Measurements from ENCODE around the gene PLOD1.

The PLOD1 gene

DNA sequence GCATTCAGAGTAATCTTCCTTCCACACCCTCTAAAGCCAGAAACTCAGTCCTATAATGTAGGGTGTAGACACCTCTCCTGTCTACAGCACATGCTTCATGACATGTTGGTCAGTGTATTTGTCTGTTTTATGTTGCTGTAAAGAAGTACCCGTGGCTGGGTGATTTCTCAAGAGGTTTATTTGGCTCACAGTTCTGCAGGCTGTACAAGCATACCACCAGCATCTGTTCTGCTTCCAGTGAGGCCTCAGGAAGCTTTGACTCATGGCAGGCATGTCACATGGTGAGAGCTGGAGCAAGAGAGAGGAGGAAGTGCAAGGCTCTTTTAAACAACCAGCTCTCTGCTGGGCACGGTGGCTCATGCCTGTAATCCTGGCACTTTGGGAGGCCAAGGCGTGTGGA, 12.1 kb downstream of the PLOD1 start:
- no peak for DNase-seq (ENCODE audit: low read depth, low spot score)
- H3K4me3 ChIP-seq (ENCODE audit: low read depth, low read length), result no peak overlapping the region
- TF ChIP-seq, protein P1, sequence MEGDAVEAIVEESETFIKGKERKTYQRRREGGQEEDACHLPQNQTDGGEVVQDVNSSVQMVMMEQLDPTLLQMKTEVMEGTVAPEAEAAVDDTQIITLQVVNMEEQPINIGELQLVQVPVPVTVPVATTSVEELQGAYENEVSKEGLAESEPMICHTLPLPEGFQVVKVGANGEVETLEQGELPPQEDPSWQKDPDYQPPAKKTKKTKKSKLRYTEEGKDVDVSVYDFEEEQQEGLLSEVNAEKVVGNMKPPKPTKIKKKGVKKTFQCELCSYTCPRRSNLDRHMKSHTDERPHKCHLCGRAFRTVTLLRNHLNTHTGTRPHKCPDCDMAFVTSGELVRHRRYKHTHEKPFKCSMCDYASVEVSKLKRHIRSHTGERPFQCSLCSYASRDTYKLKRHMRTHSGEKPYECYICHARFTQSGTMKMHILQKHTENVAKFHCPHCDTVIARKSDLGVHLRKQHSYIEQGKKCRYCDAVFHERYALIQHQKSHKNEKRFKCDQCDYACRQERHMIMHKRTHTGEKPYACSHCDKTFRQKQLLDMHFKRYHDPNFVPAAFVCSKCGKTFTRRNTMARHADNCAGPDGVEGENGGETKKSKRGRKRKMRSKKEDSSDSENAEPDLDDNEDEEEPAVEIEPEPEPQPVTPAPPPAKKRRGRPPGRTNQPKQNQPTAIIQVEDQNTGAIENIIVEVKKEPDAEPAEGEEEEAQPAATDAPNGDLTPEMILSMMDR (IDR thresholded peaks at IDR 0.05; ENCODE audit: insufficient read depth, low read length, missing control alignments), result no peak
- ChIA-PET POLR2A (interaction anchor here (0.7 to 1.0 kb wide), 2 partner anchors 12 to 28 kb away, joined by 3 to 4 read pairs; partner anchors contain the start of gene PLOD1), CTCF (interaction anchor here (0.7 kb wide), 1 partner anchor 10 kb away, joined by 3 read pairs; no protein-coding TSS in a partner anchor)

DNA sequence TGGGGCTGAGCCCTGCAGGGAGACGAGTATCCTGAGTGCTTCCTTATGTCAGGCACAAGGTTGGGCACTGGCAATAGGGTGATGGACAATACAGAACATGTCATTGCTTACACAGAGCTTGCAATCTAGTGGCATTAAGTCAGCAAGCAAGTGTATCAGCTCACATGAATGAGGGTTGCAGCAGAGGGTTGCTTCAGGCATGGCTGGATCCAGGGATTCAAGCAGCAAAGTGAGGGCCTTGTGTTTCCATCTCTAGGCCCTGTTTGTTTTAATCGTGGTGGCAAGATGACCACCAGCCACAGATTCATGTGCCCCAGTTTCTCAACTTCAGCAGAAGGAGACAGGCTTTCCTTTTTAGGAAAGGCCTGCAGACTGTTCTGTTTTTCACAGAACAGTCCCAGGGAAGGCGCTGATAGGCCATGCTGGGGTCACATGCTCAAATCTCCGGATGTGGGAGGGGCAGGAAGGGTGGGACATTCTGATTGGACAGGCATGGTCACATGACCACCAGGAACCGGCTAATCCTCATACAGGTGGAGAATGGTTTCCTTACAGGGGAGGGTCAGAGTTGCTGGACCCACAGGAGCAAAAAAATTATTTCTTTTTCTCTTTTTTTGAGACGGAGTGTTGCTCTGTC, 14.4 kb downstream of the PLOD1 start:
- ChIA-PET POLR2A (interaction anchor here (1.1 kb wide), 1 partner anchor 12 kb away, joined by 3 read pairs; no protein-coding TSS in a partner anchor), CTCF (no interaction called here)
- DNase-seq (ENCODE audit: low read depth, low spot score), result no peak
- no peak overlapping the region for H3K4me3 ChIP-seq (ENCODE audit: low read depth, low read length)
- TF ChIP-seq, protein P1 (IDR thresholded peaks at IDR 0.05; ENCODE audit: insufficient read depth, low read length, missing control alignments), result no peak

DNA sequence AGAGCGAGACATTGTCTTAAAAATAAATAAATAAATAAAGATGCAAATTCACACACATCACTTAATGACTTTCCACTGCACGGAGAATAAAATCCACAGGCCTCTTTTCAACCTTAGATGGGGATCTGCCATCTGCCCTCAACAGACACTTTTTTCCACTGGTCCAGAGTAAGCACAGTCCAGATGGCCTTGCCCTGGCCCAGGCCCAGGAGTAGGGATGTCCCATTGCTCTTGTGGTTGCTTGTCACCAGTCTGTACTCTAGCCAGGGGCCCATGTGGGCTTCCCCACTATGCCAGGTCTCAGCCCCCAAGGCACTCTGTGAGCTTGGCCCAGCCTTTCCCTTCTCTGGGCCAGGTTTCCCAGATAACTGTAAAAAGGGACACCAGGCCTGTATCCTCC, 17.4 kb downstream of the PLOD1 start:
- TF ChIP-seq, protein P1 (IDR thresholded peaks at IDR 0.05; ENCODE audit: insufficient read depth, low read length, missing control alignments), result no peak
- DNase-seq (ENCODE audit: low read depth, low spot score), result no peak
- no peak overlapping the region for H3K4me3 ChIP-seq (ENCODE audit: low read depth, low read length)
- ChIA-PET POLR2A (interaction anchor here (0.7 kb wide), 1 partner anchor 11 kb away, joined by 3 read pairs; no protein-coding TSS in a partner anchor), CTCF (no interaction called here)

DNA sequence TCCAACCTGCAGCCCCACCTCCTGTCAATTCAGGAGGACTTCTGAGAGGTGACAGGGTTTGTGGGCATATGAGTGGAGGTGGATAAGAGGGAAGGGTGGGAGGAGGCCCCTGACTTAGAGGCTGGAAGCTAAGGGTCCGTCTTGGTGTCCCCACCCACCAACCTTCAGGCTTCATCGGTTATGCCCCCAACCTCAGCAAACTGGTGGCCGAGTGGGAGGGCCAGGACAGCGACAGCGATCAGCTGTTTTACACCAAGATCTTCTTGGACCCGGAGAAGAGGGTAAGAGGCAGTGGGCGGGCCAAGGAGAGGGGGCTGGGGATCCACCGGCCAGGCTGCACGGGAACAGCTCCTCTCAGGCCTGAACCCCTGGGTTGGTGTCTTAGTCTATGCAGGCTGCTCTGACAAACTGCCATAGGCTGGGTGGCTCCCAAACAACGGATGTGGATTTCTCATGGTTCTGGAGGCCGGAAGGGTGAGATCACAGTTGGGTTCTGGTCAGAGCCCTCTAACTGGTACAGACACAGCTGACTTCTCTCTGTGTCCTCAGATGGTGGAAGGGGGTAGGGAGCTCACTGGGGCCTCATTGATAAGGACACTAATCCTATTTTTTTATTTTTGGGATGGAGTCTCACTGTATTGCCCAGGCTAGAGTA, 18.1 kb downstream of the PLOD1 start:
- CTCF ChIA-PET, result no interaction called here
- TF ChIP-seq, protein P1 (IDR thresholded peaks at IDR 0.05; ENCODE audit: insufficient read depth, low read length, missing control alignments), result no peak
- DNase-seq (ENCODE audit: low read depth, low spot score), result no peak
- no peak overlapping the region for H3K4me3 ChIP-seq (ENCODE audit: low read depth, low read length)
- POLR2A ChIA-PET, result no interaction called here

DNA sequence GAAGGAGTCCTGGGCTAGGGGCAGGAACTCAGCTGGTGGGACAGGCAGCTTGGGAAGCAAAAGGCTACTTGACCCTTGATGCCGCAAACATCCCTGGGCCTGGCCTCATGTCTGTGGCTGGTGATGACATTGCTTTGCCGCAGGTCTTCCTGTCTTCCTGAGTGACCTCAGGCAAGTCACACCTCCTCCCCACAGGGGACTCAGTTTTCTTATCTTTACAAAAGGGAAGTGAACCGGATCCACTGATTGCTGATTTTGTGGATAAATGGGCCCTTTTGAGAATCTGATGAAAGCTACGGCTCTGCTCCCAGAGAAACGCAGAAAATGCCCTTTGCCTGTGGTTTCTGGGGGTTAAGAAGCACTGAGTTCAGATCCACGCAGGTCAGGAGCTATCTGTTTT, 20.7 kb downstream of the PLOD1 start:
- H3K4me3 ChIP-seq (ENCODE audit: low read depth, low read length), result no peak overlapping the region
- POLR2A ChIA-PET, result no interaction called here
- DNase-seq (ENCODE audit: low read depth, low spot score), result no peak
- TF ChIP-seq, protein P1 (IDR thresholded peaks at IDR 0.05; ENCODE audit: insufficient read depth, low read length, missing control alignments), result no peak
- CTCF ChIA-PET, result no interaction called here

DNA sequence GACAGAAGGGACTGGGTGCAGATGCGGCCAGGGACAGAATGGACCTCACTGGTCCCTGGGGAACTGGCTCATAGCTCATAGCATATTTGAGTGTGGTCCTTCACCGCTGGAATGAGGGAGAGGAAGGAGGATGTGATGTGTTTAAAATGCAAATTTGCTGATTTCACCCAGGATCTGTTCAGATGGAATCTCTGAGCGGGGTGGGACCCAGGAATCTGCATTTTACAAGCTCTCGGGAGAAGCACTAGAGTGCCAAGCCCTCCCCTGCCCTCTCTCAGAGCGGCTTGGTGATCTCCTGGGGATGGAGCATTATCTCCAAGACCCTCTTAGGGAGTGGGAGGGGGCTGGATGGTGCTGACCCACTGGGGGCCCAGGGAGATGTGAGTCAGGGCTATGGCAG, 22.9 kb downstream of the PLOD1 start:
- CTCF ChIA-PET, result interaction anchor here (0.8 kb wide), 1 partner anchor 10 kb away, joined by 3 read pairs; no protein-coding TSS in a partner anchor

More for the DNA sequence above, 22.9 kb downstream of the PLOD1 start:
- POLR2A ChIA-PET, result no interaction called here
- no peak for DNase-seq (ENCODE audit: low read depth, low spot score)
- TF ChIP-seq, protein P1 (IDR thresholded peaks at IDR 0.05; ENCODE audit: insufficient read depth, low read length, missing control alignments), result no peak
- no peak overlapping the region for H3K4me3 ChIP-seq (ENCODE audit: low read depth, low read length)
